LNCaP clone FGC (cell line): Measurements from ENCODE around the gene CPLANE1.

ENCODE experiments used
- DNase-seq: peaks from one replicate; pipeline ENCODE4 v3.0.0-alpha.2; 2011; ENCODE audit warnings: low read depth
- H3K4me3 ChIP-seq: 2 replicates; pipeline ENCODE4 v1.5.1; 2011; ENCODE audit warnings: mild to moderate bottlenecking, low read depth, low read length, control low read depth
- CTCF ChIP-seq: IDR thresholded peaks from 2 replicates; pipeline ENCODE4 v1.5.1; 2012; ENCODE audit warnings: mild to moderate bottlenecking; ENCODE audit not compliant: control insufficient read depth, insufficient read depth; ENCODE audit errors: extremely low read depth

Gene CPLANE1

GRCh38 chr5:37064442-37064841 is 184.7 kb downstream of the CPLANE1 start:
- H3K4me3 ChIP-seq = no peak overlapping the region
- DNase-seq = no peak
- no peak for TF ChIP-seq CTCF

GRCh38 chr5:37063739-37064138 is 185.4 kb downstream of the CPLANE1 start:
- TF ChIP-seq CTCF = no peak
- DNase-seq = no peak
- H3K4me3 ChIP-seq = no peak overlapping the region

- DNase-seq = no peak
- TF ChIP-seq CTCF = no peak
- no peak overlapping the region for H3K4me3 ChIP-seq
Measured at GRCh38 chr5:37060030-37060429, 189.1 kb downstream of the CPLANE1 start.

- no peak overlapping the region for H3K4me3 ChIP-seq
- no peak for DNase-seq
- TF ChIP-seq CTCF = no peak
Measured at GRCh38 chr5:37056762-37057161, 192.4 kb downstream of the CPLANE1 start.
